SH-SY5Y (cell line): Measurements from ENCODE around the gene ITGA6.

Experiments used
- GATA2 ChIP-seq: IDR thresholded peaks from 2 replicates; pipeline ENCODE4 v1.6.1; 2011; ENCODE audit warnings: mild to moderate bottlenecking, low read depth, low read length
- GATA3 ChIP-seq: IDR thresholded peaks from 2 replicates; pipeline ENCODE4 v1.6.1; 2011; ENCODE audit warnings: low read depth, mild to moderate bottlenecking, low read length, moderate library complexity

DNA sequence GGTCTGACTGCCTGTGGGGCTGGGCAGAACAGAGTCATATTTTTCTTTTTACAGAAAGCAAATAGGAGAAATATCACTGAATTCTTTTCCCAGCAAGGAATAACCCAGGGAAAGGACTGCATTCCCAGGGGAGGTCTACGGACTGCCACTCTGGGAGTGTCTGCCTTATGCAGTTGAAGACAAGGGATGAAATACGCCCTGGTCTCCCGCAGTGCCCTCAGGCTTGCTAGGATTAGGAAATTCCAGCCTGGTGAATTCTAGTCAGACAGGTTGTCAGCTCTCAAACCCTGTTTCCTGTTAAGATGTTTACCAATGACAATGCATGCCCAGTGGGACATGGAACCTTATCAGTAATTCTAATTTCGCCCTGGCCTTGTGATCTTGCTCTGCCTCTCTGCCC lies 98.2 kb downstream of the ITGA6 start:
- TF ChIP-seq GATA3 = no peak
- TF ChIP-seq GATA2 = no peak
